ENCODE results near the gene VASP.

The VASP gene

GRCh38 chr19:45473682-45474605 lies 33.3 kb upstream of the VASP start:
- no peak for DNase-seq (ENCODE audit: low read depth)

GRCh38 chr19:45474606-45475521 lies 32.4 kb upstream of the VASP start:
- peak; percentile 41 for DNase-seq (ENCODE audit: low read depth)

GRCh38 chr19:45475537-45476291 lies 31.6 kb upstream of the VASP start:
- DNase-seq (ENCODE audit: low read depth) = no peak

- DNase-seq (ENCODE audit: low read depth) = no peak
These were observed 31.0 kb upstream of the VASP start for GRCh38 chr19:45476304-45476703.

- DNase-seq (ENCODE audit: low read depth) = no peak
These were observed 30.1 kb upstream of the VASP start for GRCh38 chr19:45477186-45477585.

- DNase-seq (ENCODE audit: low read depth) = no peak
These were observed 29.4 kb upstream of the VASP start for GRCh38 chr19:45477713-45478453.

GRCh38 chr19:45478454-45479238 lies 28.6 kb upstream of the VASP start:
- DNase-seq (ENCODE audit: low read depth) = peak; percentile 72

GRCh38 chr19:45483033-45483432 lies 24.2 kb upstream of the VASP start:
- DNase-seq (ENCODE audit: low read depth) = no peak

- no peak for DNase-seq (ENCODE audit: low read depth)
These were observed 22.9 kb upstream of the VASP start for GRCh38 chr19:45484273-45484945.

- DNase-seq (ENCODE audit: low read depth) = peak; percentile 90
These were observed 21.8 kb upstream of the VASP start for GRCh38 chr19:45485305-45486077.

GRCh38 chr19:45488708-45489107 lies 18.6 kb upstream of the VASP start:
- DNase-seq (ENCODE audit: low read depth) = no peak

- DNase-seq (ENCODE audit: low read depth) = no peak
These were observed 17.9 kb upstream of the VASP start for GRCh38 chr19:45489216-45489855.

GRCh38 chr19:45492137-45492626 lies 15.1 kb upstream of the VASP start:
- no peak for DNase-seq (ENCODE audit: low read depth)

GRCh38 chr19:45492627-45493470 lies 14.4 kb upstream of the VASP start:
- DNase-seq (ENCODE audit: low read depth) = no peak

- DNase-seq (ENCODE audit: low read depth) = no peak
These were observed 12.9 kb upstream of the VASP start for GRCh38 chr19:45494261-45494916.

GRCh38 chr19:45495178-45495577 lies 12.1 kb upstream of the VASP start:
- no peak for DNase-seq (ENCODE audit: low read depth)

GRCh38 chr19:45496349-45496953 lies 10.8 kb upstream of the VASP start:
- no peak for DNase-seq (ENCODE audit: low read depth)

All from T-helper 22 cell (primary cell).